MM.1S (cell line): ENCODE results near the gene NPPB.
"Not testable (repeated sequence)": the region's sequence is repeated elsewhere in the genome, so short reads cannot be mapped to it uniquely, and the experiment has no call there.

Source experiments
- CTCF ChIP-seq: fragments of 300-600 bp; sonication (generic); IDR thresholded peaks from 2 replicates; pipeline ENCODE4 v1.5.1; 2016; ENCODE audit warnings: antibody characterized with exemption, low read length, mixed read lengths
- EZH2 ChIP-seq: fragments of 300-600 bp; sonication (generic); optimal IDR thresholded peaks from 2 replicates; pipeline ENCODE3; 2017; ENCODE audit warnings: low read depth, mild to moderate bottlenecking, antibody characterized with exemption, low read length, mixed read lengths

DNA sequence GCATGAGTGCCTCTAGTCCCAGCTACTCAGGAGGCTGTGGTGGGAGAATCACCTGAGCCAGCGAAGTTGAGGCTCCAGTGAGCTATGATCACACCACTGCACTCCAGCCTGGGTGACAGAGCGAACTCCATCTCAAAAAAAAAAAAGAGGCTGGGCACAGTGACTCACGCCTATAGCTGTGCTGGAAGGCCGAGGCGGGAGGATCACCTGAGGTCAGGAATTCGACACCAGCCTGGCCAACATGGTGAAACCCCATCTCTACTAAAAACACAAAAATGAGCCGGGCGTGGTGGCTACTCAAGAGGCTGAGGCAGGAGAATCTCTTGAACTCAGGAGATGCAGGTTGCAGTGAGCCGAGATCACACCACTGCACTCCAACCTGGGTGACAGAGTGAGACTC lies 42.7 kb upstream of the NPPB start:
- not testable (repeated sequence) for TF ChIP-seq EZH2, CTCF
